AG04449 (cell line): Measurements from ENCODE around the gene DDX10.

ENCODE experiments used
- CTCF ChIA-PET: fragments of 350-600 bp; formaldehyde crosslinking; extraction: SDS; loops from one replicate; lab custom pipeline; 2021; ENCODE audit warnings: antibody characterized with exemption; lab: Yijun Ruan, JAX
- POLR2A ChIA-PET: fragments of 400-600, 350-600 bp; formaldehyde crosslinking; extraction: SDS; loops from one replicate; lab custom pipeline; 2020; ENCODE audit warnings: antibody characterized with exemption, inconsistent platforms; lab: Yijun Ruan, JAX
- DNase-seq: peaks from one replicate; pipeline ENCODE4 v3.0.0-alpha.2; 2010; ENCODE audit warnings: low read depth, low spot score
- H3K4me3 ChIP-seq: 2 replicates; pipeline ENCODE4 v1.5.1; 2011; ENCODE audit warnings: low read depth, mild to moderate bottlenecking, control low read depth, low read length
- TF ChIP-seq, protein P1 (sequence below): IDR thresholded peaks from one replicate; pipeline ENCODE4 v1.5.1; 2011; ENCODE audit warnings: mild to moderate bottlenecking, moderate library complexity, low read length, control low read depth, inconsistent platforms; ENCODE audit not compliant: insufficient read depth; ENCODE audit errors: missing control alignments

Gene DDX10

GRCh38 chr11:108967571-108967970 is 302.7 kb downstream of the DDX10 start:
- no peak for DNase-seq
- H3K4me3 ChIP-seq: no peak overlapping the region
- POLR2A ChIA-PET: no interaction called here
- CTCF ChIA-PET: interaction anchor here (1.2 kb wide), 1 partner anchor 9 kb away, joined by 3 read pairs; no protein-coding TSS in a partner anchor
- TF ChIP-seq, protein P1, sequence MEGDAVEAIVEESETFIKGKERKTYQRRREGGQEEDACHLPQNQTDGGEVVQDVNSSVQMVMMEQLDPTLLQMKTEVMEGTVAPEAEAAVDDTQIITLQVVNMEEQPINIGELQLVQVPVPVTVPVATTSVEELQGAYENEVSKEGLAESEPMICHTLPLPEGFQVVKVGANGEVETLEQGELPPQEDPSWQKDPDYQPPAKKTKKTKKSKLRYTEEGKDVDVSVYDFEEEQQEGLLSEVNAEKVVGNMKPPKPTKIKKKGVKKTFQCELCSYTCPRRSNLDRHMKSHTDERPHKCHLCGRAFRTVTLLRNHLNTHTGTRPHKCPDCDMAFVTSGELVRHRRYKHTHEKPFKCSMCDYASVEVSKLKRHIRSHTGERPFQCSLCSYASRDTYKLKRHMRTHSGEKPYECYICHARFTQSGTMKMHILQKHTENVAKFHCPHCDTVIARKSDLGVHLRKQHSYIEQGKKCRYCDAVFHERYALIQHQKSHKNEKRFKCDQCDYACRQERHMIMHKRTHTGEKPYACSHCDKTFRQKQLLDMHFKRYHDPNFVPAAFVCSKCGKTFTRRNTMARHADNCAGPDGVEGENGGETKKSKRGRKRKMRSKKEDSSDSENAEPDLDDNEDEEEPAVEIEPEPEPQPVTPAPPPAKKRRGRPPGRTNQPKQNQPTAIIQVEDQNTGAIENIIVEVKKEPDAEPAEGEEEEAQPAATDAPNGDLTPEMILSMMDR: no peak

- H3K4me3 ChIP-seq: no peak overlapping the region
- CTCF ChIA-PET: interaction anchor here (1.3 kb wide), 1 partner anchor 726 kb away, joined by 3 read pairs; no protein-coding TSS in a partner anchor
- TF ChIP-seq, protein P1: no peak
- POLR2A ChIA-PET: no interaction called here
- DNase-seq: no peak
These were observed 305.5 kb downstream of the DDX10 start for GRCh38 chr11:108970221-108970991.

DNA sequence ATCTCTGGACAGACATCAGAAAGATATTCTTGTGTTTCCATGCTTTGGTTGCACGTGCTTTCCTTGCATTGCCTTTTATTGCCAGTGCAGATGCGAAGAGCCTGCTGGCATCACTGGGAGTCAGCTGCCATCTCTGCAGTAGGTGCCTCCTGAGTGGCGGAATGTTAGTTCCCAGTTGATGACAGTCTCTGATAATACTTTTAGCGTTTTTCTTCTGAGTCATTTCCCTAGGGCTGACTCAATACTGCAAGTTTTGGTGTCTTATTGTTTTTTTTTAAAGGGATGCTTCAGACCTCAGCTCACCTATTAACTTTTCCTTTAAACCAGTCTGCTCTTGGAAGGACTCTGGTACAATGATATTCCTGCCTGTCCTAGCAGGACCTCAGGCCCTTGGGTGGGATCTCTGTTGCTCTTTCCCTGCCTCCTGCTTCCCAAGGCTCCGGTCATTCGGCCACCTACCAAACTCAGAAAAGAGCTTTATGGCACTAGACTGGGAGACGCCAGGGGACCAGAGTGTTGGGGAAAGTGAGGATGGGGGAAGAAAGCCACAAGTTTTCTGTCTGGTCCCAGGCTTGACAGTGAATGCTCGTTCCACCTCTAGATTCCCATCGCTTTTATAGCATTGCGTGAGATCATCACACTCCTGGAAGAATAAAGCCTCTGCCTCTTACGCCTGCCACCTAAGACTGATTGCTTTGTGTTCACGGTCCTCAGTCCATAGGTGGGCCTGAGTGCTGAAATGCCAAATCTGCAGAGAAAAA is 308.7 kb downstream of the DDX10 start:
- POLR2A ChIA-PET: no interaction called here
- TF ChIP-seq, protein P1: no peak
- H3K4me3 ChIP-seq: no peak overlapping the region
- peak; percentile 49 for DNase-seq
- CTCF ChIA-PET: no interaction called here

DNA sequence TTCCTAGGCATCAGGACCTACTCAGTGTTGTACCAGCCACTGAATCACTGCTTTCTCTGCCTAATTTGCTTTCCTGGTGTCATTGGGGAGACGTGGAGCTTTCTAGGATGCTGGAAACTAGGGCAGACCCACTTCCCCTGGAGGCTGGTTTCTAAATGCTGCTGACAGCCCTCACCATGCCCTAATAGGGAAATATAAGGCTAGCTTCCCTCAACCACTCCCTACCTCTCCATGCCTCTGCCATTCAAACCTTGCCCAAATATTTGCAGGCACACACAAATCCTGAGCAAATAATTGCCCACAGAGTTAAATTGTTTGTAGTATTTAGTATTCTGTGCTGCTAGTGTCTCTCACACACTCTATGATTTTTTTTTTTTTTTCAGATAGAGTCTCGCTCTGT is 310.2 kb downstream of the DDX10 start:
- ChIA-PET CTCF (no interaction called here), POLR2A (no interaction called here)
- TF ChIP-seq, protein P1: no peak
- DNase-seq: no peak
- H3K4me3 ChIP-seq: no peak overlapping the region

GRCh38 chr11:108975641-108976071 is 310.8 kb downstream of the DDX10 start:
- DNase-seq: no peak
- TF ChIP-seq, protein P1: no peak
- H3K4me3 ChIP-seq: no peak overlapping the region
- CTCF ChIA-PET: no interaction called here
- POLR2A ChIA-PET: no interaction called here
